Astrocyte (in vitro differentiated cells and primary cell): Measurements from ENCODE around the gene MROH2B. TPM values are rescaled to one million over a fixed set of nuclear protein-coding genes. Genes with fewer than 3 reads are reported as not detected.

Source experiments
- DNase-seq: peaks from one replicate; pipeline ENCODE4 v3.0.0-alpha.2; 2010; ENCODE audit warnings: low read depth
- FAIRE-seq: peaks from 2 replicates; lab custom pipeline; 2011; peaks lifted over from hg19 to GRCh38; lab: Jason Lieb, UNC
- H2AFZ ChIP-seq: 2 replicates; pipeline ENCODE4 v1.6.0; 2012; ENCODE audit warnings: low read depth, low read length, inconsistent platforms
- H3K27ac ChIP-seq: 2 replicates; pipeline ENCODE4 v1.5.1; 2011; ENCODE audit warnings: low read depth, low read length, inconsistent platforms
- H3K27me3 ChIP-seq: 2 replicates; pipeline ENCODE4 v1.6.0; 2011; ENCODE audit warnings: low read length, inconsistent platforms; ENCODE audit not compliant: insufficient read depth
- H3K36me3 ChIP-seq: 2 replicates; pipeline ENCODE4 v1.5.1; 2011; ENCODE audit warnings: low read length, inconsistent platforms; ENCODE audit not compliant: insufficient read depth
- H3K4me1 ChIP-seq: 2 replicates; pipeline ENCODE4 v1.5.1; 2011; ENCODE audit warnings: low read length, inconsistent platforms; ENCODE audit not compliant: insufficient read depth
- H3K4me2 ChIP-seq: 2 replicates; pipeline ENCODE4 v1.6.0; 2012; ENCODE audit warnings: low read length, inconsistent platforms
- H3K4me3 ChIP-seq: 2 replicates; pipeline ENCODE4 v1.5.1; 2011; ENCODE audit warnings: low read depth, mild to moderate bottlenecking, low read length, inconsistent platforms; ENCODE audit not compliant: insufficient read depth
- H3K79me2 ChIP-seq: 2 replicates; pipeline ENCODE4 v1.6.0; 2012; ENCODE audit warnings: mild to moderate bottlenecking, low read length, inconsistent platforms; ENCODE audit not compliant: insufficient read depth
- H3K9ac ChIP-seq: 2 replicates; pipeline ENCODE4 v1.6.0; 2012; ENCODE audit warnings: mild to moderate bottlenecking, low read length, inconsistent platforms
- H3K9me3 ChIP-seq: 2 replicates; pipeline ENCODE4 v1.5.1; 2012; ENCODE audit warnings: low read depth, mild to moderate bottlenecking, low read length, inconsistent platforms; ENCODE audit not compliant: insufficient read depth
- H4K20me1 ChIP-seq: 2 replicates; pipeline ENCODE4 v1.6.0; 2012; ENCODE audit warnings: low read length, inconsistent platforms; ENCODE audit not compliant: insufficient read depth
- H3K27ac Mint-ChIP-seq: one replicate; pipeline ENCODE4 v1.8.0; 2021; ENCODE audit warnings: mild to moderate bottlenecking, mixed read lengths; ENCODE audit not compliant: unreplicated experiment
- H3K27me3 Mint-ChIP-seq: one replicate; pipeline ENCODE4 v1.8.0; 2021; ENCODE audit warnings: low read depth, mixed read lengths; ENCODE audit not compliant: unreplicated experiment
- H3K36me3 Mint-ChIP-seq: one replicate; pipeline ENCODE4 v1.8.0; 2021; ENCODE audit warnings: low read depth, mixed read lengths; ENCODE audit not compliant: unreplicated experiment
- H3K4me1 Mint-ChIP-seq: one replicate; pipeline ENCODE4 v1.8.0; 2021; ENCODE audit warnings: low read depth, mixed read lengths; ENCODE audit not compliant: unreplicated experiment
- H3K4me3 Mint-ChIP-seq: one replicate; pipeline ENCODE4 v1.8.0; 2021; ENCODE audit warnings: mild to moderate bottlenecking, moderate library complexity, mixed read lengths; ENCODE audit not compliant: unreplicated experiment
- H3K9me3 Mint-ChIP-seq: one replicate; pipeline ENCODE4 v1.8.0; 2021; ENCODE audit warnings: mild to moderate bottlenecking, mixed read lengths; ENCODE audit not compliant: unreplicated experiment
- EZH2 ChIP-seq: IDR thresholded peaks from 2 replicates; pipeline ENCODE4 v1.6.1; 2012; ENCODE audit warnings: mild to moderate bottlenecking, low read length, inconsistent platforms; ENCODE audit not compliant: insufficient read depth
- total RNA-seq: library from RNA; stranded (reverse); gene quantifications from 2 replicates; pipeline ENCODE4 v1.2.1, GENCODE V29; 2021
- TF ChIP-seq, protein P1 (sequence below): IDR thresholded peaks from 2 replicates; pipeline ENCODE4 v1.5.1; 2011; ENCODE audit warnings: low read depth, mild to moderate bottlenecking, inconsistent platforms, low read length, moderate library complexity; ENCODE audit not compliant: insufficient read depth

The MROH2B gene
- total RNA-seq, 1 donor from 2014 or later = not detected

DNA sequence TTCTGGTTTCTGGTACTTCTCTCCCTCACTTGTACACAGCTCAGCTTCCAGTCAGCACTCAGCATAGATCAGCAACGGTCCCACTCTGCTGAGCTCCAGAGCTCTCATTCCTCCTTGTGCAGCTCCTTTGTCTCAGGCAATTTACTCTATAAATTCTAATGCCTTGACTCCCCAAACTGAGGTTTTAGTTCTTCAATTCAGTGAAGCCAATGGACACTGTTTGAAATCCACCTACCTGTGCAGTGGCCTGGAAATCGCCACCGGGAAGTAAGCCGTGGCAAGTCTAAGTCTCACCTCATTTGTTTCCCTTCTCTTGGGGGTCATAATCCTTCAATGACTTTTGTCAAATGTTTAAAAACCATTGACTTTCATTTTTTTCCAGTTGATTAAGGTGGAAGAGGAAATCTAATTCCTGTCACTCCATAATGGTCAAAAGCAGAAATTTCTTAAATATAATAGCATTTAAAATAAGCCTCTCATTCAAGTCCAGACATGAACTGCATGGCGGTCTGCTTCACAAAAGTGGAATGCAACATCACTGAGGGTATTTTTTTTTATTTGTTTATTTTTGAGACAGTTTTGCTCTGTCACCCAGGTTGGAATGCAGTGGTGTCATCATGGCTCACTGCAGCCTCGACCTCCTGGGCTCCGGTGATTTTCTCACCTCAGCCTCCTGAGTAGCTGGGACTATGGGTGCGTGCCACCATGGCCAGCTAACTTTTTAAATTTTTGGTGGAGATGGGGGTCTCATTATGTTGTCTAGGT lies 82.2 kb downstream of the MROH2B start:
- H3K27me3 Mint-ChIP-seq = no peaks in the 10 kb centered on the region
- Histone ChIP-seq H3K4me1 (peaks cover 30% of the 10 kb centered on the region), H4K20me1 (no peaks in the 10 kb centered on the region)

DNA sequence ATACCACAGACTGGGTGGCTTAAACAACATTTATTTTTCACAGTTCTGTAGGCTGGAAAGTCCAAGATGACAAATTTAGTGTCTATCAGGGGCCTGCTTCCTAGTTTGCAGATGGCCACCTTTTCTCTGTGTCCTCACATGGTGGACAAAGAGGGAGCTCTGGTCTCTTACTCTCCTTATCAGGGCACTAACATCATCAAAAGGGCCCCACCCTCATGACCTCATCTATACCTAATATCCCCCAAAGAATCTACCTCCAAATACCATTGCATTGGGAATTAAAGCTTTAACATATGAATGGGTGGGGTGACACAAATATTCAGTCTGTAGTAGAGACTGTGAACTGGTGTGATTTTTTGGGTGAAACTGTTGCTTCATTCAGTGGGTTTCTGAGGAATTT lies 83.8 kb downstream of the MROH2B start:
- Mint-ChIP-seq H3K9me3 (peaks cover 3% of the 10 kb centered on the region), H3K36me3 (no peaks in the 10 kb centered on the region), H3K4me3 (no peak overlapping the region), H3K4me1 (peaks cover 46% of the 10 kb centered on the region), H3K27ac (no peak overlapping the region), H3K27me3 (no peaks in the 10 kb centered on the region)
- H3K36me3 ChIP-seq = no peaks in the 10 kb centered on the region
- no peak overlapping the region for H3K27ac ChIP-seq
- FAIRE-seq = no peak
- H3K9ac ChIP-seq = no peak overlapping the region
- no peak overlapping the region for H2AFZ ChIP-seq
- DNase-seq = no peak
- H3K9me3 ChIP-seq = no peaks in the 10 kb centered on the region
- no peak overlapping the region for H3K4me3 ChIP-seq
- H3K4me2 ChIP-seq = no peak overlapping the region
- no peaks in the 10 kb centered on the region for H3K79me2 ChIP-seq
- H4K20me1 ChIP-seq = no peaks in the 10 kb centered on the region
- no peaks in the 10 kb centered on the region for H3K27me3 ChIP-seq
- H3K4me1 ChIP-seq = peaks cover 34% of the 10 kb centered on the region
- TF ChIP-seq, protein P1, sequence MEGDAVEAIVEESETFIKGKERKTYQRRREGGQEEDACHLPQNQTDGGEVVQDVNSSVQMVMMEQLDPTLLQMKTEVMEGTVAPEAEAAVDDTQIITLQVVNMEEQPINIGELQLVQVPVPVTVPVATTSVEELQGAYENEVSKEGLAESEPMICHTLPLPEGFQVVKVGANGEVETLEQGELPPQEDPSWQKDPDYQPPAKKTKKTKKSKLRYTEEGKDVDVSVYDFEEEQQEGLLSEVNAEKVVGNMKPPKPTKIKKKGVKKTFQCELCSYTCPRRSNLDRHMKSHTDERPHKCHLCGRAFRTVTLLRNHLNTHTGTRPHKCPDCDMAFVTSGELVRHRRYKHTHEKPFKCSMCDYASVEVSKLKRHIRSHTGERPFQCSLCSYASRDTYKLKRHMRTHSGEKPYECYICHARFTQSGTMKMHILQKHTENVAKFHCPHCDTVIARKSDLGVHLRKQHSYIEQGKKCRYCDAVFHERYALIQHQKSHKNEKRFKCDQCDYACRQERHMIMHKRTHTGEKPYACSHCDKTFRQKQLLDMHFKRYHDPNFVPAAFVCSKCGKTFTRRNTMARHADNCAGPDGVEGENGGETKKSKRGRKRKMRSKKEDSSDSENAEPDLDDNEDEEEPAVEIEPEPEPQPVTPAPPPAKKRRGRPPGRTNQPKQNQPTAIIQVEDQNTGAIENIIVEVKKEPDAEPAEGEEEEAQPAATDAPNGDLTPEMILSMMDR = no peak
- no peak for TF ChIP-seq EZH2

More for the DNA sequence above, 82.2 kb downstream of the MROH2B start:
- no peak overlapping the region for H3K4me3 Mint-ChIP-seq
- peaks cover 3% of the 10 kb centered on the region for H3K9me3 Mint-ChIP-seq
- Histone ChIP-seq H3K79me2 (no peaks in the 10 kb centered on the region), H3K27ac (peak overlapping the region; percentile 20), H3K9me3 (no peaks in the 10 kb centered on the region), H2AFZ (no peak overlapping the region), H3K4me3 (no peak overlapping the region), H3K27me3 (no peaks in the 10 kb centered on the region), H3K4me2 (no peak overlapping the region), H3K9ac (no peak overlapping the region), H3K36me3 (no peaks in the 10 kb centered on the region)
- peaks cover 38% of the 10 kb centered on the region for H3K4me1 Mint-ChIP-seq
- FAIRE-seq (no peak), DNase-seq (no peak)
- H3K36me3 Mint-ChIP-seq = no peaks in the 10 kb centered on the region
- H3K27ac Mint-ChIP-seq = peak overlapping the region; percentile 83
- TF ChIP-seq, protein P1 = no peak

DNA sequence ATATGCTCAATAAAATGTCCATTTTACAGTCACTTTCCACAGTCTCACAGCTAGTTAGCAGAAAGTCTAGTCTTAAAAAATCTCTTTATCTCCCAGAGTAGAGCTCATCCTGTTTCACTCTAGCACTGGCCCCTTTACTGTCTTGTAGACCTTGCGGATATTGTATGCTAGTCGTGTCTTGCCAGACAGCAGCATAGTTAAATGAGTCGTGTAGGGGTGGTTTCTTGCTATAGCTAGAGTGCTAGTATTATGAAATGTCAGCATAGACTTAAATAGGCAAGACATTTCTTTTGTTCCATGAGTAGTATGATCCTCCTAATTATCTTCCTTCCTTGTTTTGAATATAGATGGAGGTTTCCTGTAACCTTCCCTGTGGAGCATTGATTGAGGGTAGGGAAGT lies 84.5 kb downstream of the MROH2B start:
- no peaks in the 10 kb centered on the region for H3K36me3 Mint-ChIP-seq
- TF ChIP-seq EZH2 = no peak
- TF ChIP-seq, protein P1 = no peak
- H3K27ac Mint-ChIP-seq = no peak overlapping the region
- Histone ChIP-seq H3K4me1 (peaks cover 34% of the 10 kb centered on the region), H4K20me1 (no peaks in the 10 kb centered on the region), H3K36me3 (no peaks in the 10 kb centered on the region), H3K4me3 (no peak overlapping the region), H2AFZ (no peak overlapping the region), H3K27me3 (no peaks in the 10 kb centered on the region), H3K4me2 (no peak overlapping the region), H3K27ac (no peak overlapping the region), H3K9ac (no peak overlapping the region), H3K79me2 (no peaks in the 10 kb centered on the region), H3K9me3 (no peaks in the 10 kb centered on the region)
- DNase-seq = no peak
- no peak for FAIRE-seq
- no peaks in the 10 kb centered on the region for H3K27me3 Mint-ChIP-seq
- H3K9me3 Mint-ChIP-seq = peaks cover 3% of the 10 kb centered on the region
- peaks cover 46% of the 10 kb centered on the region for H3K4me1 Mint-ChIP-seq
- H3K4me3 Mint-ChIP-seq = no peak overlapping the region
